Kasumi-1 (cell line): ENCODE results near the gene PREPL.

Experiments used
- DNase-seq, 2 experiments: peaks; one replicate each; lab custom pipeline; 2025; lab: John Stamatoyannopoulos, UW

The PREPL gene

DNA sequence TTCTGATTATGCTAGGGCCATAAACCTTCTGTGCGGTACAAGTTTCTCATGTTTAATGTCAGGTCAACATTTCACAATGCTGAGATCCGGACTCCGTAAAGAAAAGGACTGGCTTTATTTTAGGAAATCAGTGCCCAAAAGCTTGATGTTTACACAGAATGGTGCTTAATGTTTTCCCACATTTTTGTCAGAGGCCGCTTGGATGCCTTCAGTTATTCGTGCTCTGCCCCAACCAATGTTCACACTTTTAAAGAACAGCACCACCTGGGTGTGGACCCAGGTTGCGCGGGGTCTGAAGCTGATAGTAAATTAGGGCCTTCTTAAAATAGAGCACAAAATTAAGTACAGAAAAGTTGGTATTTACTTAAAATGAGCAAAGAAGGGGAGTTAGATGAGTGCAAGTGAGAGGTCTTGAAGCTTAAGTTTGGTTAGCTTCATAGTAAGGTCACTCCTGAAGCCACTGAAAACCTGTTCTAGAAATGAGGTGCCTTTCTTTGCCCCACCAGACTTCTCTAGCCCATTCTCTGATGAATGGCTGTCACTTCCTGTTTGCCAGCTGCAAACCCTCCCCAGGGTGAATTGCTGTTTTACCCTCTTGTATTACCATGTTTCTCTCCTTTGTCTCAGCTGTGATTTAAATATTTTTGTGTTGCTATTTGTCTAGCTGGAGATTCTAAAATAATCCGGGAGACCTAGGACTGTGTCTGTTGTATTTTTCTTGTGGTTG, 65.5 kb downstream of the PREPL start:
- no peak for DNase-seq

- no peak for DNase-seq
These were observed 66.2 kb downstream of the PREPL start for GRCh38 chr2:44295113-44295512.

DNA sequence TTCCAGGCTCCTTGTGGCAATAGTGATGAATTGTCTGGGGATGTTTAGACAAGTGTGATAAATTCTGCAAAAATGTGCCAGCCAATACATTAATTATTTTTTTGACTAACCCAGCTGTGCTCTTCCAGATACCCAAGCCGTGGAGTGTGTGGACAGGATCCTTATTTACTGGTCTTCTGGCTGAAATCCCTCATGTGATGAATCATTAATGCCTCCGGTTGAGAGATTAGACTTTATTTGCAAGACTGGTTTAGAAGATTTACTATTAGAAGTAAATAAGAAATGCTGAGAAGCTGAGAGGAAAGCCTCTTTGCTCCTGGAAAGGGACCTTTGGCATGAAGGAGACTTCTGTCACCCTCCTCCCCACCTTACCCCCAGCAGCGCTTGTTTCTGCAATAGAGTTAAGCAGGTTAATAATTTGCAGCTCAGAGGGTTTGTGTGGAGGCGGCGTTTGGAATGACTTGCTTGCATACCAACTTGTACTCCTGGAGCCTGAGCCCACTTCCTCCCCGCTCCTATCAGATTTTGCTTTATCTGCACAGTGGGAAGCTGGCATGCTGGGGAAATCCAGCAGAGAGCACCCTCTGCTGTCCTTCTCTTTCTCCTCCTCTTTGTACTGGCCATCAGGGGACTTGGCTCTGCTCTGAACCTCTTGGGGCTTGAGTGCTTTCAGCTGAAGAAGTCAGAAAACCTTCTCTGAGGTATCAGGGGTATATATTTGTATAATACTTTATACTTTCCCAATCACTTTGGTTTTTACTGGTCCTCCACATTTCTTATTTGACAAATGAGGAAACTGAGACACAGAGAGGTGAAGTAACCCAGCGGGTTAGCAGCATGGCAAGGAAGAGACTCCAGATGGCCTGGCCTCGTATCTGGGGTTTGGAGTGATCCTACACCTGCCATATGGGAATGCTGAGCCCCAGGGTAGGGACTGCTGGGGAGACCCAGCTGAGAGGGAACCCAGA, 69.7 kb downstream of the PREPL start:
- DNase-seq: peak; percentile 42 to 60

DNA sequence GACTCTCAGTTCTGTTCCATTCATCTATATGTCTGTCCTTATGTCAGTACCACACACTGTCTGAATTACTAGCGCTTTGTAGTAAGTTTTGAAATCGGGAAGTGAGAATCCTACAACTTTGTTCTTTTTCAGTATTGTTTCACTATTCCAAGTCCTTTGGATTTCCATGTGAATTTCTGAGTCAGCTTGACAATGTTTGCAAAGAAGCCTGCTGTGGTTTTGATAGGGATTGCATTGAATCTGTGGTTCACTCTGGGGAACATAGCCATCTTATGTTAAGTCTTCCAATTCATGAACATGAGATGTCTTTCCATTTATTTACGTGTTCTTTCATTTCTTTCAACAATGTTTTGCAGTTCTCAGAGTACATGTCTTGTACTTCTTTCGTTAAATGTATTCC, 71.0 kb downstream of the PREPL start:
- no peak for DNase-seq

DNA sequence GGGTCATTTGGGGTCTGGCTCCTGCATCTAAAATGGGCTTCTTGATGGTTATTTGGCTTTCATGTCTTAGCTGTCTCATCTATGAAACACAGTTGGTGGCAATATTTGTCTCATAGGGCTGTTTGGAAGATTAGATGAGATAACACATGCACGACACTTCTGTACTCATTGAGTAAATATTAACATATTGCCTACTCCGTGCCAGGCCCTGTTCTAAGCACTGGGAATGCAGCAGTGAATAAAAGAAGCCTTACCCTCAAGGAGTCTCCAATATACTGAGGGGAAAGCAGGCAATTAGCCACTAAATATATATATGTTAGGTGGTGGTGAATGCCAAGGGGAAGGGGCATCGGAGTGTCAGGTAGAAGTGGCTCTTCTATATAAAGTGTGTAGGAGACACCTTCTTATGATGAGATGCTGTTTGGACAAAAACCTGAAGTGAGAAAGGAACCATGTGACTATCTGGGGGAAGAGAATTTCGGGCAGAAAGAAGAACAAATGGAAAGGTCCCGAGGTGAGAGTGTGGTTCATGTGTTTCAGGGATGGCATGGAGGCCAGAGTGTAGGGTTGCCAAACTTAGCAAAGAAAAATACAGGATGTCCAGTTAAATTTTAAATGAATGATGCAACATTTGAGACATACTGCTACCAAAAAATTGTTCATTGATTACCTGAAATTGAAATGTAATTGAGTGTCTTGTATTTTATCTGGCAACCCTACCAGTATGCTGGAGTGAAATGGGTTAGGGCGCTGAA, 74.2 kb downstream of the PREPL start:
- DNase-seq: no peak

- no peak for DNase-seq
These were observed 75.0 kb downstream of the PREPL start for GRCh38 chr2:44286119-44286883.

GRCh38 chr2:44285174-44285573, 76.1 kb downstream of the PREPL start:
- DNase-seq: no peak

DNA sequence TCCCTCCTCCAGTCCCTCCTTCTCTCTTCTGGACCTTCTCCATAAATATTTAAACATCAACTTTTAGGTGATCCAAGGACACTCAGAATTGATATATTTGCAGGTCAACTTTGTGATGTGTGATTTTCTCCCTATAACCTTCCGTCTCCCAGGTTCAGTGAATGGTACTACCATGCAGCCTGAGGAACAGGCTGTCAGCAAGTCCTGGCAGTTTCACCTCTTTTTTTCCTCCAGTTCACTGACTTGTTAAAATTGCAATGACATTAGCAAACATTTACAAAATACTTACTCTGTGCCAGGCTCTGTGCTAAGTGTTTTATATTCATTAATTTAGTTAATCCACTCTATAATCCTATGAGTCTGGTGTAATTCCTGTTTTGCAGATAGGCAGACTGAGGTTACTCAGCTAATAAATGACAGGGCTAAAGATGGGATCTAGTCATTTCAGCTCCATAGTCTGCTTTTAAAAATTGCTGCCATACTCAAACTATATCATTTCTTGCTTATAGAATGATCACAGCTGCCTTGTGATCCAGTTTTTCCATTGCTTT, 78.1 kb downstream of the PREPL start:
- no peak for DNase-seq

DNA sequence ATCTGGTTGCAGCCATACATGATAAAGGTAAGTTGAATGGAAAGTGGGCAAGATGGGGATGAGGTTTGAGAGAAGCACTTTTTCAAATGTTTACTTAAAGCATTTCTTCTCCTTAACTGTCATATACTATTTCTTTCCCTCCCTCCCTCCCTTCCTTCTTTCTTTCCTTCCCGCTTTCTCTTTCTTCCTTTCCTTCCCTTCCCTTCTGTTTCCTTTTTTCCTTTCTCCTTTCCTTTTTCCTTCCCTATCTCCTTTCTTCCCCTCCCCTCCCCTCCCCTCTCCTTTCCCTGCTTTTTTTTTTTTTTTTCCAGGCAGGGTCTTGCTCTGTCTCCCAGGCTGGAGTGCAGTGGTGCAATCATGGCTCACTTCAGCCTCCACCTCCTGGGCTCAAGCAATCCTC, 80.4 kb downstream of the PREPL start:
- no peak for DNase-seq

DNA sequence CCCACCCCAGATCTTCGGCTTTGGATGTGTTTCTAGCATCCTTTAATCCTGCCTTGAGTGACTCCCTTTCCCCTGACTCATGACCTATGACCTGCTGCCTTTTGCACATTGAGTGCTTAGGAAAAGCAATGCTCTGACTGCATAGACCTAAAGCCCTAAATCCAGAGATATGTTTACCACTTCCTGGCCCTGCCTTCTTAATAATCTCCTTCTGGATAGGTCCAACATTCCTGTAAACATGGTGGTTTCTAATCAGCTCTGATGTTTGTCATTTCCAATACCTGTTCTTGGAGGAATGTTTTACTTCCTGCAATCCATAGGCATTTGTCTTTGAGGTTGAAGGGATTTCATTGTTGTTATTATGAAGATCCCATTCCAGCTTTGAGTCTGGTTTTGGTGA, 83.8 kb downstream of the PREPL start:
- no peak for DNase-seq

- no peak for DNase-seq
These were observed 85.4 kb downstream of the PREPL start for GRCh38 chr2:44275927-44276303.

- no peak for DNase-seq
These were observed 87.7 kb downstream of the PREPL start for GRCh38 chr2:44273596-44273995.

DNA sequence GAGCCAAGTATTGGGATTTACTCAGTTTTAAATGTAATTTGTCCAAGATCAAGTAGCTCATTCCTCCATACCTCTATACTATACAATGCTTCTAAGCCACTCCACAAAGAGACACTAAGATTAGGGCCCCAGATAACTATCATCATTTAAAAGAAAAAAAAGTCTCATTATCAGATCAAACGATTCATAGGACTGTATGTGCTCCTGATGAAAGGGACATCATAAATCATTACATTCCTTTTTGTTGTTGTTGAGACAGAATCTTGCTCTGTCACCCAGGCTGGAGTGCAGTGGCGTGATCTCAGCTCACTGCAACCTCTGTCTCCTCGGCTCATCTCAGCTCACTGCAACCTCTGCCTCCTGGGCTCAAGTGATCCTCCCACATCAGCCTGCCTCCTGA, 88.2 kb downstream of the PREPL start:
- DNase-seq: no peak

GRCh38 chr2:44271296-44271695, 90.0 kb downstream of the PREPL start:
- DNase-seq: no peak

GRCh38 chr2:44269831-44270230, 91.5 kb downstream of the PREPL start:
- DNase-seq: no peak

GRCh38 chr2:44267796-44268648, 93.3 kb downstream of the PREPL start:
- no peak for DNase-seq
